Neuron (in vitro differentiated cells): ENCODE measurements around the gene SV2B.

Source experiments
- H2AFZ ChIP-seq: one replicate; pipeline ENCODE4 v1.6.1; 2013; ENCODE audit warnings: low read depth, mild to moderate bottlenecking, inconsistent platforms, low read length, moderate library complexity
- H3K27me3 ChIP-seq: one replicate; pipeline ENCODE4 v1.6.1; 2013; ENCODE audit warnings: low read length; ENCODE audit not compliant: insufficient read depth
- H3K36me3 ChIP-seq: one replicate; pipeline ENCODE4 v1.6.1; 2013; ENCODE audit warnings: low read length; ENCODE audit not compliant: insufficient read depth
- H3K4me1 ChIP-seq: one replicate; pipeline ENCODE4 v1.6.1; 2013; ENCODE audit warnings: low read length; ENCODE audit not compliant: insufficient read depth
- H3K4me3 ChIP-seq: 2 replicates; pipeline ENCODE4 v1.5.1; 2013; ENCODE audit warnings: mild to moderate bottlenecking, low read length, moderate library complexity
- H3K9me3 ChIP-seq: one replicate; pipeline ENCODE4 v1.6.1; 2013; ENCODE audit warnings: low read length

SV2B gene

GRCh38 chr15:91294344-91294743 is 194.3 kb downstream of the SV2B start:
- H3K27me3 ChIP-seq, result peaks cover 11% of the 10 kb centered on the region
- no peaks in the 10 kb centered on the region for H3K4me1 ChIP-seq
- no peak overlapping the region for H2AFZ ChIP-seq
- no peak overlapping the region for H3K4me3 ChIP-seq
- no peaks in the 10 kb centered on the region for H3K36me3 ChIP-seq
- H3K9me3 ChIP-seq, result no peaks in the 10 kb centered on the region

GRCh38 chr15:91294795-91295194 is 194.7 kb downstream of the SV2B start:
- peaks cover 11% of the 10 kb centered on the region for H3K27me3 ChIP-seq
- no peaks in the 10 kb centered on the region for H3K36me3 ChIP-seq
- no peaks in the 10 kb centered on the region for H3K9me3 ChIP-seq
- no peak overlapping the region for H3K4me3 ChIP-seq
- no peaks in the 10 kb centered on the region for H3K4me1 ChIP-seq
- H2AFZ ChIP-seq, result no peak overlapping the region

GRCh38 chr15:91298101-91298500 is 198.0 kb downstream of the SV2B start:
- Histone ChIP-seq H3K9me3 (no peaks in the 10 kb centered on the region), H3K36me3 (no peaks in the 10 kb centered on the region), H3K27me3 (peaks cover 8% of the 10 kb centered on the region), H2AFZ (no peak overlapping the region), H3K4me1 (no peaks in the 10 kb centered on the region), H3K4me3 (no peak overlapping the region)

GRCh38 chr15:91302588-91303439 is 202.8 kb downstream of the SV2B start:
- Histone ChIP-seq H3K4me1 (no peaks in the 10 kb centered on the region), H3K4me3 (no peak overlapping the region), H2AFZ (no peak overlapping the region), H3K27me3 (no peaks in the 10 kb centered on the region), H3K36me3 (no peaks in the 10 kb centered on the region), H3K9me3 (no peaks in the 10 kb centered on the region)

- H3K4me3 ChIP-seq, result no peak overlapping the region
- H2AFZ ChIP-seq, result no peak overlapping the region
- no peaks in the 10 kb centered on the region for H3K4me1 ChIP-seq
- no peaks in the 10 kb centered on the region for H3K36me3 ChIP-seq
- H3K9me3 ChIP-seq, result no peaks in the 10 kb centered on the region
- H3K27me3 ChIP-seq, result no peaks in the 10 kb centered on the region
Observed at GRCh38 chr15:91304210-91304609, 204.2 kb downstream of the SV2B start.

GRCh38 chr15:91304786-91305185 is 204.7 kb downstream of the SV2B start:
- no peaks in the 10 kb centered on the region for H3K4me1 ChIP-seq
- H3K36me3 ChIP-seq, result no peaks in the 10 kb centered on the region
- no peaks in the 10 kb centered on the region for H3K27me3 ChIP-seq
- H3K4me3 ChIP-seq, result no peak overlapping the region
- no peaks in the 10 kb centered on the region for H3K9me3 ChIP-seq
- H2AFZ ChIP-seq, result no peak overlapping the region

- no peak overlapping the region for H2AFZ ChIP-seq
- H3K4me1 ChIP-seq, result no peaks in the 10 kb centered on the region
- H3K36me3 ChIP-seq, result no peaks in the 10 kb centered on the region
- no peaks in the 10 kb centered on the region for H3K9me3 ChIP-seq
- H3K4me3 ChIP-seq, result no peak overlapping the region
- no peaks in the 10 kb centered on the region for H3K27me3 ChIP-seq
Observed at GRCh38 chr15:91306144-91306543, 206.1 kb downstream of the SV2B start.

GRCh38 chr15:91307601-91308000 is 207.5 kb downstream of the SV2B start:
- Histone ChIP-seq H3K4me1 (no peaks in the 10 kb centered on the region), H3K36me3 (no peaks in the 10 kb centered on the region), H2AFZ (no peak overlapping the region), H3K4me3 (no peak overlapping the region), H3K27me3 (no peaks in the 10 kb centered on the region), H3K9me3 (no peaks in the 10 kb centered on the region)

- no peaks in the 10 kb centered on the region for H3K27me3 ChIP-seq
- no peak overlapping the region for H2AFZ ChIP-seq
- no peaks in the 10 kb centered on the region for H3K36me3 ChIP-seq
- H3K4me3 ChIP-seq, result no peak overlapping the region
- no peaks in the 10 kb centered on the region for H3K9me3 ChIP-seq
- no peaks in the 10 kb centered on the region for H3K4me1 ChIP-seq
Observed at GRCh38 chr15:91308199-91308598, 208.1 kb downstream of the SV2B start.

GRCh38 chr15:91308855-91309254 is 208.8 kb downstream of the SV2B start:
- Histone ChIP-seq H3K4me3 (no peak overlapping the region), H3K9me3 (no peaks in the 10 kb centered on the region), H2AFZ (no peak overlapping the region), H3K27me3 (no peaks in the 10 kb centered on the region), H3K36me3 (no peaks in the 10 kb centered on the region), H3K4me1 (no peaks in the 10 kb centered on the region)

- H3K4me1 ChIP-seq, result no peaks in the 10 kb centered on the region
- H3K27me3 ChIP-seq, result no peaks in the 10 kb centered on the region
- H3K36me3 ChIP-seq, result no peaks in the 10 kb centered on the region
- H3K4me3 ChIP-seq, result no peak overlapping the region
- no peaks in the 10 kb centered on the region for H3K9me3 ChIP-seq
- H2AFZ ChIP-seq, result no peak overlapping the region
Observed at GRCh38 chr15:91311986-91312385, 211.9 kb downstream of the SV2B start.

GRCh38 chr15:91316126-91316525 is 216.1 kb downstream of the SV2B start:
- H3K36me3 ChIP-seq, result no peaks in the 10 kb centered on the region
- H3K4me3 ChIP-seq, result no peak overlapping the region
- H3K4me1 ChIP-seq, result no peaks in the 10 kb centered on the region
- no peaks in the 10 kb centered on the region for H3K9me3 ChIP-seq
- no peak overlapping the region for H2AFZ ChIP-seq
- H3K27me3 ChIP-seq, result no peaks in the 10 kb centered on the region

GRCh38 chr15:91318516-91318915 is 218.5 kb downstream of the SV2B start:
- Histone ChIP-seq H2AFZ (no peak overlapping the region), H3K9me3 (no peaks in the 10 kb centered on the region), H3K36me3 (no peaks in the 10 kb centered on the region), H3K4me3 (no peak overlapping the region), H3K27me3 (no peaks in the 10 kb centered on the region), H3K4me1 (no peaks in the 10 kb centered on the region)

GRCh38 chr15:91318931-91319330 is 218.9 kb downstream of the SV2B start:
- no peaks in the 10 kb centered on the region for H3K36me3 ChIP-seq
- H2AFZ ChIP-seq, result no peak overlapping the region
- no peak overlapping the region for H3K4me3 ChIP-seq
- H3K27me3 ChIP-seq, result no peaks in the 10 kb centered on the region
- no peaks in the 10 kb centered on the region for H3K4me1 ChIP-seq
- H3K9me3 ChIP-seq, result no peaks in the 10 kb centered on the region
